Transverse colon (tissue), 4 donors: Measurements from ENCODE around the gene THSD4. TPM values are rescaled to one million over a fixed set of nuclear protein-coding genes. Genes with fewer than 3 reads are reported as not detected.
A peak's percentile ranks its signal among the peaks of the same experiment; 100 is the strongest.
"Not testable (repeated sequence)": the region's sequence is repeated elsewhere in the genome, so short reads cannot be mapped to it uniquely, and the experiment has no call there.

Experiments
- DNase-seq: peaks from one replicate; pipeline ENCODE4 v3.0.0-alpha.2; 2019
- H3K27ac ChIP-seq, 4 donors: fragments of 200-600 bp; sonication (generic); 2 replicates each; pipeline ENCODE4 v1.5.1; 2016 to 2018; ENCODE audit warnings: inconsistent platforms in 4 of 4
- H3K27me3 ChIP-seq: fragments of 200-600 bp; sonication (generic); 2 replicates; pipeline ENCODE4 v1.5.1; 2017; ENCODE audit warnings: inconsistent platforms
- H3K36me3 ChIP-seq, 4 donors: fragments of 200-600 bp; sonication (generic); 2 replicates each; pipeline ENCODE4 v1.5.1; 2017 to 2019; ENCODE audit warnings: inconsistent platforms in 4 of 4
- H3K4me1 ChIP-seq, 4 donors: fragments of 200-600 bp; sonication (generic); 2 replicates each; pipeline ENCODE4 v1.5.1; 2017 to 2020; ENCODE audit warnings: inconsistent platforms in 4 of 4
- H3K4me3 ChIP-seq, 4 donors: fragments of 200-600 bp; sonication (generic); 1 replicate in 1 of 4; 2 replicates in 3 of 4; pipeline versions ENCODE4 v1.5.1 to v1.6.1; 2017 to 2019; ENCODE audit warnings: inconsistent platforms in 4 of 4
- H3K9me3 ChIP-seq, 2 donors: fragments of 200-600 bp; sonication (generic); 2 replicates each; pipeline ENCODE4 v1.5.1; 2017 to 2019; ENCODE audit warnings: inconsistent platforms in 2 of 2
- CTCF ChIP-seq, 5 experiments: fragments of 200-600 bp in 3 of 5; fragments of 450-650 bp in 2 of 5; sonication (generic) in 3 of 5; IDR thresholded peaks; 1 replicate in 2 of 5; 2 replicates in 3 of 5; pipeline ENCODE4 v1.5.1; 2016 to 2017; ENCODE audit warnings: antibody characterized with exemption in 5 of 5, inconsistent platforms in 3 of 5, mild to moderate bottlenecking in 2 of 5, moderate library complexity in 1 of 5
- EP300 ChIP-seq: sonication (generic); formaldehyde crosslinking; IDR thresholded peaks from one replicate; pipeline ENCODE4 v1.6.1; 2017; ENCODE audit warnings: antibody characterized with exemption, low read depth
- POLR2A ChIP-seq: fragments of 450-650 bp; IDR thresholded peaks from one replicate; pipeline ENCODE4 v1.6.1; 2016; ENCODE audit warnings: antibody characterized with exemption, mild to moderate bottlenecking, moderate library complexity
- POLR2AphosphoS5 ChIP-seq, 3 donors: sonication (generic); formaldehyde crosslinking; IDR thresholded peaks; one replicate each; pipeline ENCODE4 v1.6.1; 2016; ENCODE audit warnings: antibody characterized with exemption in 3 of 3
- WGBS, 2 donors: methylation state at CpG; one replicate each; pipeline ENCODE4 v1.1.5; 2018; ENCODE audit warnings: low coverage in 1 of 2; 5-methylcytosine and 5-hydroxymethylcytosine counted together
- in situ Hi-C, 4 donors: fragments of 200-750 bp; cut with MboI; loops; one replicate each; pipeline versions ENCODE4 v1.15.0 to v1.15.1; 2017; ENCODE audit warnings: low sequenced_read_pairs in 3 of 4, low pct_ligation_motif_present in 1 of 4, low pct_unique_long_range_greater_than_20kb in 1 of 4
- intact Hi-C: fragments of 100-400 bp; cut with DNase I; formaldehyde crosslinking; loops from one replicate; pipeline ENCODE4 v1.15.1; 2023; ENCODE audit warnings: low total_unique reads
- total RNA-seq, 4 donors: library from RNA; depleted of rRNA; stranded (reverse); fragments of >200 nt; gene quantifications; one replicate each; pipeline ENCODE4 v1.1.0, GENCODE V29; 2016

The THSD4 gene
- total RNA-seq, 4 donors from 2014 or later, result 13.3 to 57.2 (median 47.4) TPM

GRCh38 chr15:71669688-71670087 is 554.4 kb downstream of the THSD4 start:
- Histone ChIP-seq H3K27me3 (no peaks in the 10 kb centered on the region), H3K4me1 (peaks cover 0 to 9% (median 0%) of the 10 kb centered on the region in 4 donors), H3K4me3 (no peak overlapping the region), H3K36me3 (no peaks in the 10 kb centered on the region), H3K9me3 (peaks cover 0 to 8% of the 10 kb centered on the region in 2 donors), H3K27ac (no peak overlapping the region)
- TF ChIP-seq CTCF (IDR thresholded peaks at IDR 0.05) (no peak), POLR2A (no peak), POLR2AphosphoS5 (IDR thresholded peaks at IDR 0.05) (peak in 2 of 3 donors; percentile 47 to 83), EP300 (no peak)
- in situ Hi-C loops (no loop called here), intact Hi-C loops (no loop called here)
- no peak for DNase-seq
- WGBS, 2 donors, result 58 to 60% methylated on average over 1 to 4 of the region's 4 CpGs

- H3K9me3 ChIP-seq, H3K36me3 ChIP-seq, H3K27me3 ChIP-seq, H3K4me3 ChIP-seq, intact Hi-C loops, H3K27ac ChIP-seq, DNase-seq, in situ Hi-C loops: not testable (repeated sequence)
- H3K4me1 ChIP-seq, result peaks cover 0 to 11% (median under 1%) of the 10 kb centered on the region in 4 donors
- 90 to 92% methylated on average over 3 of the region's 3 CpGs for WGBS, 2 donors
These were observed 555.0 kb downstream of the THSD4 start for GRCh38 chr15:71670222-71670621.

- WGBS, 2 donors, result 93 to 100% methylated on average over 1 to 2 of the region's 2 CpGs
- intact Hi-C loops (no loop called here), in situ Hi-C loops (no loop called here)
- H3K36me3 ChIP-seq, result no peaks in the 10 kb centered on the region
- H3K27me3 ChIP-seq, result no peaks in the 10 kb centered on the region
- no peak overlapping the region for H3K27ac ChIP-seq
- peaks cover 0 to 31% (median 20%) of the 10 kb centered on the region in 4 donors for H3K4me1 ChIP-seq
- no peaks in the 10 kb centered on the region for H3K9me3 ChIP-seq
- TF ChIP-seq POLR2AphosphoS5 (IDR thresholded peaks at IDR 0.05), result no peak
- no peak for TF ChIP-seq EP300
- TF ChIP-seq POLR2A, result no peak
- TF ChIP-seq CTCF (IDR thresholded peaks at IDR 0.05), result no peak
- H3K4me3 ChIP-seq, result no peak overlapping the region
- DNase-seq, result no peak
These were observed 559.1 kb downstream of the THSD4 start for GRCh38 chr15:71674354-71674753.

- Histone ChIP-seq H3K4me3 (no peak overlapping the region), H3K36me3 (no peaks in the 10 kb centered on the region), H3K9me3 (no peaks in the 10 kb centered on the region), H3K4me1 (peaks cover 5 to 48% (median 30%) of the 10 kb centered on the region in 4 donors), H3K27me3 (no peaks in the 10 kb centered on the region), H3K27ac (peak overlapping the region in 2 of 4 donors; percentile 49 to 68)
- TF ChIP-seq POLR2AphosphoS5 (IDR thresholded peaks at IDR 0.05), result no peak
- no peak for TF ChIP-seq CTCF (IDR thresholded peaks at IDR 0.05)
- TF ChIP-seq EP300, result no peak
- TF ChIP-seq POLR2A, result no peak
- DNase-seq, result no peak
- intact Hi-C loops (no loop called here), in situ Hi-C loops (no loop called here)
- WGBS, 2 donors, result 29 to 47% methylated on average over 1 to 2 of the region's 2 CpGs
These were observed 562.1 kb downstream of the THSD4 start for GRCh38 chr15:71677352-71677751.

GRCh38 chr15:71677766-71678165 is 562.5 kb downstream of the THSD4 start:
- 79 to 90% methylated on average over 4 to 5 of the region's 5 CpGs for WGBS, 2 donors
- H3K4me3 ChIP-seq, result no peak overlapping the region
- no peaks in the 10 kb centered on the region for H3K36me3 ChIP-seq
- H3K27me3 ChIP-seq, result no peaks in the 10 kb centered on the region
- TF ChIP-seq EP300, result no peak
- no peak for TF ChIP-seq POLR2AphosphoS5 (IDR thresholded peaks at IDR 0.05)
- TF ChIP-seq POLR2A, result no peak
- no peak for TF ChIP-seq CTCF (IDR thresholded peaks at IDR 0.05)
- no peaks in the 10 kb centered on the region for H3K9me3 ChIP-seq
- peaks cover 5 to 48% (median 30%) of the 10 kb centered on the region in 4 donors for H3K4me1 ChIP-seq
- no peak for DNase-seq
- peak overlapping the region in 1 of 4 donors; percentile 68 for H3K27ac ChIP-seq
- intact Hi-C loops (no loop called here), in situ Hi-C loops (no loop called here)
